GM18868 (cell line): ENCODE data around the gene CAPN15.

Source experiments
- ATAC-seq: cut with Tn5 transposase; IDR thresholded peaks from one replicate; pipeline ENCODE4 v1.9.1; 2021; ENCODE audit warnings: mild to moderate bottlenecking, moderate library complexity; ENCODE audit not compliant: unreplicated experiment

Gene CAPN15

GRCh38 chr16:543301-544164 lies 16.0 kb downstream of the CAPN15 start:
- no peak for ATAC-seq

GRCh38 chr16:544517-544916 lies 17.0 kb downstream of the CAPN15 start:
- ATAC-seq = no peak

- no peak for ATAC-seq
Observed at GRCh38 chr16:546909-547770, 19.6 kb downstream of the CAPN15 start.

- ATAC-seq = no peak
Observed at GRCh38 chr16:548586-548985, 21.1 kb downstream of the CAPN15 start.

DNA sequence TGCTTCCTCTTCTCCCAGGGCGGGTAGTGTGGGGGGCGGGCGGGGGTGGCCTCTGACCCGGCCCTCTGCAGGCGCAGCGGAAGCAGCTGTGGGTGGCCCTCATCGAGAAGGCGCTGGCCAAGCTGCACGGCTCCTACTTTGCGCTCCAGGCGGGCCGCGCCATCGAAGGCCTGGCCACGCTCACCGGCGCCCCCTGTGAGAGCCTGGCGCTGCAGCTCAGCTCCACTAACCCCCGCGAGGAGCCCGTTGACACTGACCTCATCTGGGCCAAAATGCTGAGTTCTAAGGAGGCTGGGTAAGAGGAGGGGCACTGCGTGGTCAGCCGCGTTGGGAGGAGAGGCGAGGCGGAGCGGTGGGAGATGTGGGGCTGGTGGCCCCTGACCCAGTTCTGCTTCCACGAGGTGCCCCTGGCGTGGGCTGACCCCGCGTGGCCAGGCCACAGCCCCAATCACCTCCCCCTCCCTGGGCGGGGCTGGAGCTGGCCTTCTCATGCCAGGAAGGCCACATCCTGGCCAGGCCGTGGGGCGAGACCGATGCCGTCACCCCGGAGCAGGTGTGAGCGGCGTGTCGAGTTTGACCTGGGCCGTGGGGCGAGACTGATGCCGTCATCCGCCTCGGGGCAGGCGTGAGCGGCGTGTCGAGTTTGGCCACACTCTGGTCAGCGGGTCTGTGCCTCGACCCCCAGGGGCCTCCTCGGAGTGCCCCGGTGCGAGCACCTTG lies 22.2 kb downstream of the CAPN15 start:
- ATAC-seq = no peak

DNA sequence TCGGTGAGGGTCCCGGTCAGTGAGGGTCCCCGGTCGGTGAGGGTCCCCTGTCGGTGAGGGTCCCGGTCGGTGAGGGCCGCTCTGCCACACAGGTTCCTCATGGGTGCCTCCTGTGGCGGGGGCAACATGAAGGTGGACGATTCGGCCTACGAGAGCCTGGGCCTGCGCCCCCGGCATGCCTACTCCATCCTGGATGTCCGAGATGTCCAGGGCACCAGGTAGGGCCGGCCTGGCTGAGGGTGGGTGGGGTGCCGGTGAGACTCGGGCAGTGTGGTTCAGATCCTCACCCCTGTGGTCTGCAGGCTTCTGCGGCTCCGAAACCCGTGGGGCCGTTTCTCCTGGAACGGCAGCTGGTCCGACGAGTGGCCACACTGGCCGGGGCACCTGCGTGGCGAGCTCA lies 23.7 kb downstream of the CAPN15 start:
- ATAC-seq = no peak

- no peak for ATAC-seq
Observed at GRCh38 chr16:552171-552570, 24.7 kb downstream of the CAPN15 start.

DNA sequence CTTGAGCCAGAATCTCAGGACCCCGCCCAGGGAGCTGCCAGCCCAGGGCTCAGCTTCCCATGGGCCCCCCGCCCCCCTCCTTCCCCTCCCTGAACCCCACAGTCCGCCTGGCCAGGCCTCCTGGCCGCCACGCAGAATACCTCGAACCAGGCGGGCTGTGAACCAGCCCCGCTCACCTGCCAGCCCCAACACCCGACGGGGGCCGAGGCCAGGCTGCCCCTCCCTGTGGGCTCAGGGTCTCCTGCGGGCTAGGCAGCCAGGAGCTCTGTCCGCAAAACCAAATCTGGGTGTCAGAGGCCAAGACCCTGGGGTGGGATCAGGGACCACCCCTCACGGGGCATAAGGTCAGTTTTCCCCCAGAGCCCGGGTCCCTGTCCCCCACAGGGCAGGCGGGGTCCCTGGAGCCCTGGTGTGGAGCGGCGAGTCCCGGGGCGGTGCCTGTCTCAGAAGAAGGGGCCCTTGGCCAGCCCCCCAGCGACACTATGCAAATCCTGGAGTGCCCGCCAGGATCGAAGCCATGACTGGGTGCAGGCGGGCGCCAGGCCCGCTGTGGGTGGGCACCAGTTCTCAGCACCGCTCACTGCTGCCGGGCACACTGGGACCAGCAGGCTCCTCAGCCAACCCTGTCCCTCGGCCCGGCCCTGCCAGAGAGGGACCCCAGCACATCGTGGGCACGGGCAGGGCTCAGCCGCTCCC lies 26.2 kb downstream of the CAPN15 start:
- no peak for ATAC-seq

GRCh38 chr16:554297-554621 lies 26.7 kb downstream of the CAPN15 start:
- no peak for ATAC-seq

- no peak for ATAC-seq
Observed at GRCh38 chr16:554640-555365, 27.3 kb downstream of the CAPN15 start.

DNA sequence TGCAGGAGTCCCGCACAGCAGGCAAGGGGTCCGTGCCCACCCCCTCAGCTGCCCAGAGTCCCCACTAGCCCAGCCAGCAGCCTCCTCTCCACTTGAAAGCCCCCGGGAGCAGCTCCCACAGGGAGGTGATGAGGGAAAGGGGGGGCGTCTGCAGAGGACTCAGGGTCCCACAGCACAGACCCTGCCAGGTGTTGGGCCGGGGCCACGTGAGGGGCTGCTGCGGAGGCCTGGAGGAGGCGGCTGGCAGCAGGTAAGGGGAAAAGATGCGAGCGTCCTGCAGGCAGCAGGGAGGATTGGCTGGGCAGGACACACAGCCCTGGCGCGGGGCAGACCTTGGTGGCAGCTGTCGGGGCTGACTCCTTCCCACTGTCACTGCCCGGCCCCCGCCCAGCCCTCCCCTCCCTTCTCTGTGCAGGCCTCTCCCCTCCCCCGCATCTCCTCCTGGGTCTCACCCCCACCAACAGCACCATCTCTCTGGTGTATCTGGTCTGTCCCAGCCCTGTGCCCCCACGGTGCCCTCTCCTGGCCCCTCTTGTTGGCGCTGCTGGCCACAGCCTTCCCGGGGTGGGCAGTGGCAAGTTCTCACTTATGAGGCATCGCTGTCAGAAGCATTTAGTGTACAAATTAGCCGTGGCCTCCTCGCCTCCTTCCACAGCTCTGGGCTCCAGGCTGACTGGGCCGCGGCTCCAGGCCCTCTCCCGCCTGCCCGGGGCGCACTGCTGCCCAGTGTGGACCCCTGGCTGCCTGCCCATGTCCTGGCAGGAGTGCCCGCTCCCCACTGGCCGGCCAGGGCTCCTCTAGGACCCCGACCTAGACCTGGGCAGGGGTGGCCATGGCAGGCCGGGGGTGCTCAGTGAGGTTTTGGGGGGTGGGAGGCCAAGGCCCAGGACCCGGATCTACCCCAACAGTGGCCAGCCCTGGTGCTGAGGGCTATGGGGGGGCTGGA lies 28.3 kb downstream of the CAPN15 start:
- ATAC-seq = no peak

DNA sequence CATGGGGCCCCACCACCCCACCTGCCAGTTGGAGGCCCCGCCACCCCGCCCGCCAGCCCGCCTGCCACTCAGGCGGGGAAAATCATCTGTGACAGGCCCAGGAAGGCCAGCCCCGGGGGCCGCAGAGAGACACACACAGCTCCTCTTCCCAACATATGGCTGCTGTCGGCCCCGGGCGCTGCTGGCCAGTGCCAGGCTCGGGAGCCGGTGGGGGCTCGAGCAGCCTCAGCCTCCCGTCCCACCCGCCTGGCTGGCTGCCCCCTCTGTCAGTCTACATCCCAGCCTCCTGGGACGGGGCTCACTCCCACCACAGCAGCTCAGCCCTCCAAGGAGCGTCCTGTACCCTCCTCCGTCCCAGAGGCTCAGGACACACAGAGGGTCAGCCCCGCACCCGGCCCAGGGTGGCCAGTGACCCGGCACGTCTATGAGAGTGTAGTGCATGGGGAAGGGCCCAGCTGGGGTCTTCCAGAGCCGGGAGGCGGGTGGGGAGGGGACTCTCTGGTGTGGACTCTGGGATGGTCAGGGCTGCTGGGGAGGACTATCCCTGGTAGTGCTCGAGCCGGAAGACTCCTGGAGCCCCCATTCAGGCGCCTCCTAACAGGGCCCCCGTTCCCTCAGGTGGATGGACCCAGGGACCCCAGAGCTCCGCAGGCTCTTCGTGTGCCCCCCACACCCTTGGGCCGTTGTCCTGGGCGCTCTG lies 29.1 kb downstream of the CAPN15 start:
- ATAC-seq = no peak

GRCh38 chr16:557463-558297 lies 30.2 kb downstream of the CAPN15 start:
- ATAC-seq = no peak

DNA sequence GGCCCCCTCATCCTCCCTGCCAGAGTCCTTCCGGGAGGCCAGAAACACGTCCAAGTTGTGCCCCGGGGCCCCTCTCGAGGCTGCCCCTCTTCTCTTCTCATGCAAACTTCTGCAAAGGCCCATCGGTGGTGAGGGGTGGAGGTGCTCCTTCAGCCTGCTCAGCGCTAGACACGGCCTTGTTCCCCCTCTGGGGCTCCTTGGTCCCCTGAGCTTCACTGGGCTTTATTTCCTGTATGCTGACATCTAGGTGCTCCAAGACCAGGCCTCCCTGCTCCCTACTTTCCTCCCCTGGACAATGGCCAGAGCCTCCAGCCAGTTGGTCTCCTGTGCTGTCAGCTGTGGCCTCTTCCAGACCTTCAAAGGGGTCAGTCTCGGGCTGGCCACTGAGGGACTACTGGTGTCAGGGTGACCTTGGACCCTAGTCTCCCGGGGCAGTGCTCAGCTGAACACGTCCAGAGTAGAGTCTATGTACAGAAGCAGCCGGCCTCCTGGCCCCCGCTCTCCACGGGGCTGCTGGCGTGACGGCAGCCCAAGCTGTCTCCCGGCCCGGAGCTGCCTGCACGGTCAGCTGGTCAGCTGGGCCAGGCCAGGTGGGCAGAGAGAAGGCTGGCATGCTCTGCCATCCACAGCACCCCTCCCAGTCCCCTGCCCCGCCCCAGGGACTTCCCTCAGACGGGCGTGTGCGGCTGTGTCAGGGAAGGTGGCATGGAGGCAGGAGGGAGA lies 30.9 kb downstream of the CAPN15 start:
- no peak for ATAC-seq

DNA sequence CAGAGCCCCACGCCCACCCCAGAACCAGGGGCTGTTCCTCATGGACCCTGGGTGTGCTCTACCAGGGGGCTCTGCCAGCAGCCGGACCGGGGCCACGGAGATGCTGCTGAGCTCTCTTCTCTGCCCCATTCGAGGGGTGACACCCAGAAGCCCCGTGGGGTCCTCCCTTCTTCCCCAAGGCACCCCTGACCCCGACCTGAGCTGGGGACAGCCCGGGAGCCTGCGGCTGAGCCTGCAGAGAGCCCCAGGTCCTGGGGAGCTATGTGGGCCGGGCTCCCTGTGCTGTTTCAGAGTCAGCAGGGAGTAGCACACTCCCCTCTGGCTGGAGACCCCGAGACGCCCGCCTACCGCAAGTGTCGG lies 31.5 kb downstream of the CAPN15 start:
- no peak for ATAC-seq

- ATAC-seq = no peak
Observed at GRCh38 chr16:559411-560203, 32.1 kb downstream of the CAPN15 start.
